ENCODE measurements around the gene TMEM100.

Gene TMEM100

DNA sequence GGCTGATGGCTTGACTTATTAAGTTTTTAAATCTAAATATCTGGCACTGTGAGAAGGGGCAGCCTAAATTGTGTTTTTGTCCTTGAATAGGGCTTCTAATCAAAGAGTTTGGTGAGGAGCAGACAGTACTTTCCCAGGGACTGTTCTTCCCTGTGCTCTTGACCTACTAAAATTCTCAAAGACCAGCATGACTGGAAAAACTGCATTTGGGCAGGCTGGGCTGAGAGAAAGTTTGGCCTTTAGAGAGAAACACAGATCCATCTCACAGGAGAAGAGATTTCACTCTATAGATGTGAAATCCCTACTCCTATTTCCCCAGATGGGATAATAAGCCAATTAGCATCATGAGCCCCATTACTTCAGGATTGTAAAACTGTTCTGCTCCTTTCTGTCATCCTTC lies 35.5 kb upstream of the TMEM100 start:
- Histone ChIP-seq H3K27ac (no peak overlapping the region), H3K36me3 (replicated peaks) (no peaks in the 10 kb centered on the region), H3K27me3 (replicated peaks) (no peaks in the 10 kb centered on the region), H3K4me3 (ENCODE audit: low read depth, low read length) (no peak overlapping the region)
- DNase-seq = no peak
- TF ChIP-seq, protein P1, sequence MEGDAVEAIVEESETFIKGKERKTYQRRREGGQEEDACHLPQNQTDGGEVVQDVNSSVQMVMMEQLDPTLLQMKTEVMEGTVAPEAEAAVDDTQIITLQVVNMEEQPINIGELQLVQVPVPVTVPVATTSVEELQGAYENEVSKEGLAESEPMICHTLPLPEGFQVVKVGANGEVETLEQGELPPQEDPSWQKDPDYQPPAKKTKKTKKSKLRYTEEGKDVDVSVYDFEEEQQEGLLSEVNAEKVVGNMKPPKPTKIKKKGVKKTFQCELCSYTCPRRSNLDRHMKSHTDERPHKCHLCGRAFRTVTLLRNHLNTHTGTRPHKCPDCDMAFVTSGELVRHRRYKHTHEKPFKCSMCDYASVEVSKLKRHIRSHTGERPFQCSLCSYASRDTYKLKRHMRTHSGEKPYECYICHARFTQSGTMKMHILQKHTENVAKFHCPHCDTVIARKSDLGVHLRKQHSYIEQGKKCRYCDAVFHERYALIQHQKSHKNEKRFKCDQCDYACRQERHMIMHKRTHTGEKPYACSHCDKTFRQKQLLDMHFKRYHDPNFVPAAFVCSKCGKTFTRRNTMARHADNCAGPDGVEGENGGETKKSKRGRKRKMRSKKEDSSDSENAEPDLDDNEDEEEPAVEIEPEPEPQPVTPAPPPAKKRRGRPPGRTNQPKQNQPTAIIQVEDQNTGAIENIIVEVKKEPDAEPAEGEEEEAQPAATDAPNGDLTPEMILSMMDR (IDR thresholded peaks at IDR 0.05; ENCODE audit: low read depth, low read length, missing control alignments) = no peak
- in situ Hi-C loops (cut with HindIII; ENCODE audit: low pct_ligation_motif_present, low sequenced_read_pairs) = no loop called here

- in situ Hi-C loops (cut with HindIII; ENCODE audit: low pct_ligation_motif_present, low sequenced_read_pairs) = no loop called here
- DNase-seq = no peak
- Histone ChIP-seq H3K27me3 (replicated peaks) (no peaks in the 10 kb centered on the region), H3K27ac (no peak overlapping the region), H3K4me3 (ENCODE audit: low read depth, low read length) (no peak overlapping the region), H3K36me3 (replicated peaks) (no peaks in the 10 kb centered on the region)
- TF ChIP-seq, protein P1 (IDR thresholded peaks at IDR 0.05; ENCODE audit: low read depth, low read length, missing control alignments) = no peak
These were observed 35.0 kb upstream of the TMEM100 start for GRCh38 chr17:55757659-55758058.

DNA sequence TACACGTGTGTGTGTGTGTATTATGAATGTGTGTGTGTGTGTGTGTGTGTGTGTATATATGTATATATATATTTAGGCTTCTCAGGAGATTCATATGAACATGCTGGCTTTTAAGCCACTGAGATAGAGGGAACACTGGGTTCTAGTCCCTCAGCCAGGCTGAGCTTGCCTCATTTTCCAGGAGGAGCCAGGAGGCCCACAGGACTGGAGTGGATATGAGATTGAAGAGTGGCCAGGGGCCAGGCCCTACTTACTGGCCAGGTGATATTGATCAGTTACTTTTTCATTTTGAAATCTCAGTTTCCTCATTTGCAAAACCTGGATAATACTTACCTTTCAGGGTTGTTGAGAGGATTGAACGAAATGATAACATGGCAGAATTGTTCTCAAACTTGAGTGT lies 34.0 kb upstream of the TMEM100 start:
- in situ Hi-C loops (cut with HindIII; ENCODE audit: low pct_ligation_motif_present, low sequenced_read_pairs) = no loop called here
- H3K4me3 ChIP-seq (ENCODE audit: low read depth, low read length) = no peak overlapping the region
- TF ChIP-seq, protein P1 (IDR thresholded peaks at IDR 0.05; ENCODE audit: low read depth, low read length, missing control alignments) = no peak
- no peak overlapping the region for H3K27ac ChIP-seq
- H3K36me3 ChIP-seq (replicated peaks) = no peaks in the 10 kb centered on the region
- no peaks in the 10 kb centered on the region for H3K27me3 ChIP-seq (replicated peaks)
- DNase-seq = no peak

- Histone ChIP-seq H3K4me3 (ENCODE audit: low read depth, low read length) (peak overlapping the region; percentile 74), H3K27me3 (replicated peaks) (no peaks in the 10 kb centered on the region), H3K27ac (no peak overlapping the region), H3K36me3 (replicated peaks) (no peaks in the 10 kb centered on the region)
- no peak for DNase-seq
- in situ Hi-C loops (cut with HindIII; ENCODE audit: low pct_ligation_motif_present, low sequenced_read_pairs) = no loop called here
- TF ChIP-seq, protein P1 (IDR thresholded peaks at IDR 0.05; ENCODE audit: low read depth, low read length, missing control alignments) = no peak
These were observed 29.1 kb upstream of the TMEM100 start for GRCh38 chr17:55751720-55752250.

DNA sequence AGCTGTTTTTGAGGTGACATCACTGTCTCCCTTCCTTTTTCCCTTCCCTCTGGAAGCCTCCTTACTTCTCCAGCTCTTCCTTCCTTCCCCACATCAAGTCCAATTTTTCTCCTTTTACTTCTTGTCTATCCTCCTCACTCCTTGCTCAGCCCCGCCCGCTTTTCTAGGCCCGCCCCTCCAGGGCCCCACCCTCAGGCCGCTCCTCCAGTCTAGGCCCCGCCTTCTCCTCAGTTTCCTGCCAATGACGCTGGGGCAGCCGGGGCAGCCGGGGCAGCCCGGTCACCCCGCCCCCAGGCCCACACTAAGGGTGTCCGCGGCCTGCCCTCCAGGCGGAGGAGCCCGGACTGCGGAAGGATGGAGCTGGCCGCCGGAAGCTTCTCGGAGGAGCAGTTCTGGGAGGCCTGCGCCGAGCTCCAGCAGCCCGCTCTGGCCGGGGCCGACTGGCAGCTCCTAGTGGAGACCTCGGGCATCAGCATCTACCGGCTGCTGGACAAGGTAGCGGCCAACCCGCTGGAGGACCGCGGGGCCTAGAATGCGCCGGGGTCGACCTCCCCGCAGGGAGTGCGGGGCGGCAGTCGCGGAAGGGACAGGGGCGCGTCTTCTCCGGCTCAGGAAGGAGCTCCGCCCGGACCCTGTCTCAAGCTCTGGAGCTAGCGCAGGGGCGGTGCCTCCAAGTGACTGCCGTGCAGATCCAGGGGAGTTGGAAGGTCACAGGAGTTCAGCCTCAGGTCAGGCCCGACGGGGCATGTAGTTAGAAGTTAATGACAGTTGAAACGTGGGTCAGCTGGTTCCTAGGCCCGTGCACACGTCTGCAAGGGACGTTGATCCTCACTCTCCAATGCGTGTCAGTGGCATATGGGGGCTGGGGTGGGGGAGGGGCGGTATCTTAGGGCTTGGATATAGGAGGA lies 28.3 kb upstream of the TMEM100 start, which contains the start of gene PCTP:
PCTP (plus strand) TSS at position 302 of the 908 bp plus-strand sequence; CDS start at position 355, 53 bp downstream.
- peak within 1 kb of the TSS; percentile 74 for H3K4me3 ChIP-seq (ENCODE audit: low read depth, low read length)
- DNase-seq = peak; percentile 86
- H3K27ac ChIP-seq = peak within 1 kb of the TSS; percentile 8
- no peaks in the 10 kb centered on the region for H3K27me3 ChIP-seq (replicated peaks)
- in situ Hi-C loops (cut with HindIII; ENCODE audit: low pct_ligation_motif_present, low sequenced_read_pairs) = no loop called here
- TF ChIP-seq, protein P1 (IDR thresholded peaks at IDR 0.05; ENCODE audit: low read depth, low read length, missing control alignments) = peak; percentile 68
- no peaks in the 10 kb centered on the region for H3K36me3 ChIP-seq (replicated peaks)

Data from brain microvascular endothelial cell (primary cell).